K562 (cell line): ENCODE measurements around the gene LMO3.

Source experiments
- HCFC1 ChIP-seq: IDR thresholded peaks from 2 replicates; pipeline ENCODE4 v1.6.1; 2012; ENCODE audit warnings: low read depth, low read length, improper control_type of control experiment
- KLF1 ChIP-seq: fragments of 450-650 bp; IDR thresholded peaks from 2 replicates; pipeline ENCODE4 v1.6.1; 2016; ENCODE audit warnings: missing genetic modification characterization, missing compliant biosample characterization
- POLR2AphosphoS5 ChIP-seq: IDR thresholded peaks from 2 replicates; pipeline ENCODE4 v1.6.1; 2011; ENCODE audit warnings: mild to moderate bottlenecking, low read depth, low read length, moderate library complexity; ENCODE audit not compliant: control insufficient read depth, insufficient read depth
- RAD21 ChIP-seq, 2 experiments: fragments of 250-450 bp in 1 of 2; fragments of 450-650 bp in 1 of 2; sonication (Bioruptor Pico) in 1 of 2; formaldehyde crosslinking in 1 of 2; IDR thresholded peaks in 1 of 2; conservative IDR thresholded peaks in 1 of 2; 2 replicates each; pipeline versions ENCODE4 v1.4.0 to v1.8.0; 2020 to 2022; ENCODE audit warnings: mild to moderate bottlenecking in 2 of 2, moderate library complexity in 1 of 2
- RFX5 ChIP-seq: IDR thresholded peaks from 2 replicates; pipeline ENCODE4 v1.6.1; 2011; ENCODE audit warnings: low read depth, mild to moderate bottlenecking, improper control_type of control experiment, low read length
- ZNF75A ChIP-seq: fragments of 450-650 bp; formaldehyde crosslinking; IDR thresholded peaks from 2 replicates; pipeline ENCODE4 v1.4.0; 2020; ENCODE audit warnings: mild to moderate bottlenecking
- TF ChIP-seq, protein P1 (sequence below), 2 experiments: fragments of 450-650 bp in 1 of 2; sonication (generic) in 1 of 2; formaldehyde crosslinking; conservative IDR thresholded peaks; 2 replicates each; pipeline versions ENCODE4 v1.4.0 to v1.8.1; 2020 to 2022; ENCODE audit warnings: mild to moderate bottlenecking in 1 of 2, missing genetic modification reagents in 1 of 2
- TF ChIP-seq, protein P2 (sequence below): sonication (generic); formaldehyde crosslinking; IDR thresholded peaks from 2 replicates; pipeline ENCODE4 v1.9.0; 2022; ENCODE audit warnings: mild to moderate bottlenecking, missing genetic modification reagents

DNA sequence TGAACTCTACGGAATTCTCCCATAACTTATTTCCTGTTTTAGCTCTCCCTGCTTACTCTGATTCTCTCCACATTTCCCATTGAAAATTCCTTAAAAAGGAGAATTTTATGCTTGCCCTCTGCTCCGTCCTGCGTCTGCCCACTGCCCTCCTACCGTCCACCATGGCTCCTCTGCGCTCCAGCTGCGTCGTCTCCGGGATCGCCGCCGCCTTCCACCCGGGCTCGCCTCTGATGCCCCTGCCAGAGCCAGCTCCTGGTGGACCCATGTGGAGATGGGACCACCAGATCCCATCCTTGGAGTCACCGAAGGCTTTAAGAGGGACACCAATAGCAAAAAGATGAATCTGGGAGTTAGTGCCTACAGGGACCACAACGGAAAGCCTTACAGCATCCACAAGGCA, 92.7 kb downstream of the LMO3 start:
- TF ChIP-seq KLF1 (tag) (no peak), POLR2AphosphoS5 (no peak), HCFC1 (no peak), ZNF75A (CRISPR knock-in tag) (no peak), RAD21 (CRISPR knock-in tag; conservative IDR thresholded peaks at IDR 0.05 in 1 of 2, IDR thresholded peaks at IDR 0.05 in 1 of 2) (no peak), RFX5 (no peak)
- TF ChIP-seq, protein P1, sequence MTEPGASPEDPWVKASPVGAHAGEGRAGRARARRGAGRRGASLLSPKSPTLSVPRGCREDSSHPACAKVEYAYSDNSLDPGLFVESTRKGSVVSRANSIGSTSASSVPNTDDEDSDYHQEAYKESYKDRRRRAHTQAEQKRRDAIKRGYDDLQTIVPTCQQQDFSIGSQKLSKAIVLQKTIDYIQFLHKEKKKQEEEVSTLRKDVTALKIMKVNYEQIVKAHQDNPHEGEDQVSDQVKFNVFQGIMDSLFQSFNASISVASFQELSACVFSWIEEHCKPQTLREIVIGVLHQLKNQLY (CRISPR knock-in tag; conservative IDR thresholded peaks at IDR 0.05) = no peak
- TF ChIP-seq, protein P2, sequence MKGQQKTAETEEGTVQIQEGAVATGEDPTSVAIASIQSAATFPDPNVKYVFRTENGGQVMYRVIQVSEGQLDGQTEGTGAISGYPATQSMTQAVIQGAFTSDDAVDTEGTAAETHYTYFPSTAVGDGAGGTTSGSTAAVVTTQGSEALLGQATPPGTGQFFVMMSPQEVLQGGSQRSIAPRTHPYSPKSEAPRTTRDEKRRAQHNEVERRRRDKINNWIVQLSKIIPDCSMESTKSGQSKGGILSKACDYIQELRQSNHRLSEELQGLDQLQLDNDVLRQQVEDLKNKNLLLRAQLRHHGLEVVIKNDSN (CRISPR knock-in tag) = no peak
